ENCODE measurements around the gene CCDC154. TPM values are rescaled to one million over a fixed set of nuclear protein-coding genes. Genes with fewer than 3 reads are reported as not detected.

CCDC154 gene
- polyA plus RNA-seq, 4 donors, result 2.2 to 3.5 (median 2.7) TPM

DNA sequence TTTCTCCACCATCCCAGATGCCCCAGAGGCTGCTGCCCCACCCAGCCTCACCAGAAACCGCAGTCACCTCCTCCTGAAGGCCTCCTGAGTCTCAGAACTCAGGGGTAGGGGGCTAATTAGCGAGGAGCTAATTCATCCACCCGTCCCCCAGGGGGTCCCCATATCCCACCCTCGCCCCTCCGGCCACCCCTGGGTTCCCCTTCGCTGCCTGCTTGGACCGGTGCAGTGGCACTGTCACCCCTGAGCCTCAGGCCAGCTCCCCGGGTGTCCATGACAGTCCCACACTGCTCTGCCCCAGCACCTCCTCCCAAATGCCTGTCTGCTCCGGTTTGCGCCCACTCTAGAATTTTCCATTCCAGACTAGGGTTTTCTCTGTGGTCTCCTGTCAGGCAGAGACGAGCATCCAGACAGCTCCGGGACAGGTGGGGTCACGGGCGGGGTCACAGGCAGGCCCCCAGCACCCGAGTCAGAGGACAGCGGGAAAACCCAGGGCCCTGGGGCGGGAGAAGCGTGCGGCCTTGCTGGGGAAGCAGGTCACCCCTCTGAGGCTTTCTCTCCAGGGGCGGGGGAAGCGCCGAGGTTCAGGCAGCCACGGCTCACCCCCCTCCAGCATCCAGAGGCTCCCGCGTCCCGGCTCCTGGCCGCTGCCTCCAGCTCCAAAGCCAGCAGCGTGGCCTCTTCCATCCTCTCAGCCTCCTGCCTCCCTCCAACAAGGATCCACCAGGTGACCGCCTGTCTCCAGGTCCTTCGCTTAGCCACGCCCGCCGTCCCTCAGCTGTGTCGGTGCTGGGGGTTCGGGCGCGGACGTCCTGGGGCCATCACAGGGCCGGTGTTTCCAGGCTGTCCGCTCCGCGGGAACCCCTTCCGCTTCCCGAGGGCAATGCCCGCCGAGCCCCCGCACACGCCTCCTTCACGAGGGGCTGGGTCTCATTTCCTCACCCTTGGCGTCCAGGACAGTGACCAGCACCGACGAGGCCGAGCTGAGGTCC lies 16.6 kb downstream of the CCDC154 start:
- DNase-seq (ENCODE audit: low read depth in 4 of 4, low spot score in 3 of 4), result no peak

- DNase-seq (ENCODE audit: low read depth in 4 of 4, low spot score in 3 of 4), result no peak
Measured at GRCh38 chr16:1426734-1427471, 17.5 kb downstream of the CCDC154 start.

- no peak for DNase-seq (ENCODE audit: low read depth in 4 of 4, low spot score in 3 of 4)
Measured at GRCh38 chr16:1425616-1426370, 18.6 kb downstream of the CCDC154 start.

DNA sequence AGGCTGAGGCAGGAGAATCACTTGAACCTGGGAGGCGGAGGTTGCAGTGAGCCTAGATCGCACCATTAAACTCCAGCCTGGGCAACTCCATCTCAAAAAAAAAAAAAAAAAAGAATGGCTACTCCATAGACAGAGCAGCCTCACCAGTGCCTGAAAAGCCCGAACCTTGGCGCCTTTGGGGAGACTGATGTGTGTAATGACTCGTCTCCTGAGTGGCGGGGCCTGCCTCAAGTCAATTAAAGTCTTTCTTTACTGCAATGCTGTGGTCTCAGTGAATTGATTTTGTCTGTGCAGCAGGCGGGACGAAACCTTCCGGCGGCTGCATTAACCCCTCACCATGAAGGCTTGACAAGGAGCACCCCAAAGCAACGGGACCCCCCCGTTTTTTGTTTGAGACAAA lies 20.3 kb downstream of the CCDC154 start:
- DNase-seq (ENCODE audit: low read depth in 4 of 4, low spot score in 3 of 4), result no peak

GRCh38 chr16:1422076-1422475 lies 22.3 kb downstream of the CCDC154 start:
- DNase-seq (ENCODE audit: low read depth in 4 of 4, low spot score in 3 of 4), result no peak

GRCh38 chr16:1420111-1420539 lies 24.2 kb downstream of the CCDC154 start:
- DNase-seq (ENCODE audit: low read depth in 4 of 4, low spot score in 3 of 4), result no peak

GRCh38 chr16:1416521-1416941 lies 27.8 kb downstream of the CCDC154 start:
- DNase-seq (ENCODE audit: low read depth in 4 of 4, low spot score in 3 of 4), result no peak

DNA sequence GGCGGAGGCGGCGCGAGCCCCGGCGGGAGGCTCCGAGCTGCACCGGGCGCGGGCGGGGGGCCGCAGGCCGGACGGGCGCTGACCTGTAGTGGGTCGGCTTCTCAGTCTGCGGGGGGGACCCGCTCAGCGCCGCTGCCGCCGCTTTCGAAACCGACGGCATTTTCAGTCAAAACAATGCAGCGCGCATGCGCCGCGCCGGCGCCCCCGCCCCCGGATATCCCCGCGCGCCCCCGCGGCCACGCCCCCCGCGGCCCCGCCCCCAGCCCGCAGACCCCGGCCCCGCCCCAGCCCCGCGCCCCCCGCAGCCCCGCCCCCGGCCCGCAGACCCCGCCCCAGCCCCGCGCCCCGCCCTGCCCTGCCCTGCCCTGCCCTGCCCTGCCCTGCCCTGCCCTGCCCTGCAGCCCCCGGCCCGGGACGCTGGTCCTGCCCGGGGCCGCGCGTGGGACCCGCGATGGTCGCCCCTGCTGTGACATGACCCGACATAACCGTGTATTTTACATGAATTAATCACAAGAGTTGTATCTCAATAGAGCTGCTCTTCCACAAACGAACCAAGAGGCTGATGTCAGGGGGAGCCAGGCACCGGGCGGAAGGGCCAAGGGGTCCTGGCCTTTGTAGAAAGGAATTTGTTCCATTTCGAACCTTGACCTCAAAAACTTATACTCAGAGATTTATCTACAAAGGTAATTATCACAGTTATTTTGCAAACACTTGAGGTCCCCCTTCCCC lies 29.7 kb downstream of the CCDC154 start, which contains the start of gene UNKL:
UNKL (minus strand) TSS at position 173 of the 729 bp plus-strand sequence; CDS start at position 160, 13 bp downstream.
- no peak for DNase-seq (ENCODE audit: low read depth in 4 of 4, low spot score in 3 of 4)

DNA sequence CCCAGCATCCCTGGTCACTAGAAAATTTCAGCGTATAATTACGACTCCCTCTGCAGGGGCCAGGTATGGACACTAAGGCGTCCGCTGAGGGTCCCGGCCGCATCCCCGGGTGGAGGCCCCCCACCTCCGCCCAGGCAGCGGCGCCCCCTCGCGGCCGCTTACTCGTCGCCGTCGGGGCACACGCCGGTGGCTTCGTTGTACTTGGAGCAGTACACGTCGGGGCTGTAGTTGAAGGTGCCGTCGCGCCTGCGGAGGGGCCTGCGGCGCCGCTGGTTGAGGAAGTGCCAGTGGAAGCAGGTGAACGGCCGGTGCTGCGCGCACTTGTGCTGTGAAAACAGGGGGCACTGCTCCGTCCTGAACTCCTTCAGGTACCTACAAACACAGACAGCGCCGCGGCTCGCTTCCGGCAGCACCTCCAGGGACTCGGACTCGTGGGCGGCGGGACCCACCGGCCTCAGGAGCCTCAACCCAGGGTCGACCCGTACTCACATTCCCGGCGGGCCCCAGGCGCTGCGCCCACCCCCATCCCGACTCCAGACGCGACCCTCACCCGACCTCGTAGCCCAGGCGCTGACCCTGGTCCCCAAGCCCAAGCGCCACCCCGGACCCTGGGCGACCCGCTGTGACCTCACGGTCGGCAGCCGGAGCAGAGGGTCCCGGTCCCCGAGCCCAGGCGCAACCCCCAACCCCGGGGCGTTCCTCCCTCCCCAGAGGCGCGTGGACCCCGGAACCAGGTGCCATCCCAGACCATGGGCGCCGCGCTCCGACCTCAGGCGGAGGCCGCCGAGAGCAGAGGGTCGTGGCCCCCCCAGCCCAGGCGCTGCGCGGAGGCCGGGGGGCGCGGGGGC lies 30.4 kb downstream of the CCDC154 start:
- DNase-seq (ENCODE audit: low read depth in 4 of 4, low spot score in 3 of 4), result no peak

- DNase-seq (ENCODE audit: low read depth in 4 of 4, low spot score in 3 of 4), result no peak
Measured at GRCh38 chr16:1412847-1413246, 31.5 kb downstream of the CCDC154 start.

GRCh38 chr16:1408171-1408837 lies 36.1 kb downstream of the CCDC154 start:
- peak; percentile 75 to 86 (median 80) for DNase-seq (ENCODE audit: low read depth in 4 of 4, low spot score in 3 of 4)

DNA sequence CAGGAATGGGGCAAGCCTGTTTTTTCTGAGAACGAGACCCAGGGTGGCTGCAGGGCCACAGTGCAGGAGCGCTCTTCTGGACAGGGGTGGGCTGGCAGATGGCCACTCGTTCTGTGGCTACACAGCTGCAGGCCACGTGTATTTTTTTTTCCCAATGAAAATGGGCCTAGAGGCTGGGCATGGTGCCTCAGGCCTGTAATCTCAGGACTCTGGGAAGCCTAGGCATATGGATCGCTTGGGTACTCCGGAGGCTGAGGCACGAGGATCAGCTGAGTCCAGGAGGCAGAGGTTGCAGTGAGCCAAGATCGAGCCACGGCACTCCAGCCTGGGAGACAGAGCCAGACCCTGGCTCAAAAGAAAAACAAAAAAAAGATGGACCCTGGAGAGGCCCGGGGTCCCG lies 36.6 kb downstream of the CCDC154 start:
- DNase-seq (ENCODE audit: low read depth in 4 of 4, low spot score in 3 of 4), result no peak

GRCh38 chr16:1403733-1404132 lies 40.6 kb downstream of the CCDC154 start:
- DNase-seq (ENCODE audit: low read depth in 4 of 4, low spot score in 3 of 4), result no peak

DNA sequence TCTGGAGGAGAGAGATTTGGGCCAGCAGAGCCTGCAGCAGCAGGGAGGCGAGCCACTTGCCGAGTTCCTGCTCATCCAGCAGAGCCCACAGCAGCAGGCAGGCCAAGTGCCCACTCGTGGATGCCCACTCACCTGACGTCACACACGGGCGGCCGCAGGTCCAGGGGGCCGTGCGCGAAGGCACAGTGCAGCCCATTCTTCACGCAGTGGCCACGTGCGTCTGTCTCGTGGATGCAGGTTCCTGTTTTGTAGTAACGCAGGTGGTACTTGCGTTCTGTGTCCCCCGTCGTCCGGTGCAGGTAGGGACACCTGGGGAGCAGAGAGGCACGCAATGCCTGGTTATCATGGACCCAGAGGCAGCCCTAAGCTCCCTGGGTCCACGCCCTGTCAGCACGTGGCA lies 41.3 kb downstream of the CCDC154 start:
- DNase-seq (ENCODE audit: low read depth in 4 of 4, low spot score in 3 of 4), result no peak

- no peak for DNase-seq (ENCODE audit: low read depth in 4 of 4, low spot score in 3 of 4)
Measured at GRCh38 chr16:1401758-1402154, 42.6 kb downstream of the CCDC154 start.

DNA sequence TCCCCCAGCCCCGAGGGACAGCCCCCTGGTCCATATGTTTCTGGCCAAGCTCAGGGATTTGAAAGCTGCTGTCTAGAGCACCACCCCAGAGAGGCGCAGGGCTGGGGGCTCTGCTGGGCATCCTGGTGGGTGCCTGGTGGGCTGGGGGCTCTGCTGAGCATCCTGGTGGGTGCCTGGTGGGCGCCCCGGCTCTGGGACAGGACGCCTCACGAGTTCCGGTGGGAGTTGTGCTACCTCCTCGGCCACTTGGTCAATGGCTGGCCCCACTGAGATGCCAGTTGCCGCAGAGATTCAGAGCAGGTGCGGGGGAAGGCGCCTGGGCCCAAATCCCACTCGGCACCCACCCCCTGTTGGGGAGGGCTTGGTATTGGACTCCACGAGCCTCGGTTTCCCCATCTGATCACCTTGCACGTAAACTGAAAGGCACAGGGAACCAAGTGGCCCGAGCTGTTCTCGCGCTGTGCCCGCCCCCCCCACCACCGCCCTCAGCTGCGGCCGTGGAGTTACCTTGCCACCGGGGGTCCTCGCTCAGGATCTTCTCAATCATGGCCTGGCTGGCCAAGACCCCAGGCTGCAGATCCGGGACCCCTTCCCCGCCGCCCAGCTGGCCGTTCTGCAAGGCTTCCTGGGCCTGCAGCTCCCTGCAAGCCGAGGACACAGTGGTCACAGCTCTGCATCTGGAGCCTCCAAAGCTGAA lies 43.1 kb downstream of the CCDC154 start:
- no peak for DNase-seq (ENCODE audit: low read depth in 4 of 4, low spot score in 3 of 4)

DNA sequence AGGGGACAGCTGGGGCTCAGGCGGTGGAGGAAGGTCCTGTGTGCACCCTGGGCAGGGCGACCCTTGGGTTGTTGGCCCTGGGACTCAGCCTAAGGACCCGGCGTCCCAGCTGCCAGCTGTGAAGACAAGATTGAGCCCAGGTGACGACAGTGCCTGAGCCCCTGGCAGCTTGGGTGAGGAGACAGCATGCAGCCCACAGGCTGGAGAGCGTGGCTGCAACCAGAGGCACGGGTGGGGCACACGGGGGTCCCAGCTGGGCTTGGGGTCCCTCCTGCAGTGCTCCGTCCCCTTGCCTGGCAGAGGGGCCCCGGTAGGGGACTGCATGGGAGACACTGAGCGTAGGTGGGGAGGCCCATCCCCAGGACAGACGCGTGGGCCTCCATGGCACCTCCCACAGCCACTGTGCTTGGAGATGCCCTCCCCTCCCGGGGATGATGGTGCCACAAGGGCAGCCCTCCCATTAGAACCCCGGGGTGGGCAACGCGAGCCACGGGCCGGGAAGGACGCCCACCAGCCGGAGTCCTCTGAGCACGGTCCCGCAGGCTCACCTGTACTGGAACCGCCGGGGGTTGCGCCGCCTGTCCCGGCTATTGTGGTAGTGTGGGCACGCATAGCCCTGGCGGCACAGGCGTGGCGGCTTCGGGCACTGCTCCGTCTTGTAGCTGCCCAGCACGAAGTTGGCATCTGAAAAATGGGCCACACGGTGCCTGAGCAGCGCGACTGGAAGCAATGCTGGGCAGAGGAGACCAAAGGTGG lies 45.4 kb downstream of the CCDC154 start:
- DNase-seq (ENCODE audit: low read depth in 4 of 4, low spot score in 3 of 4), result no peak
